Measurements from ENCODE around the gene TBCD.

Gene TBCD

DNA sequence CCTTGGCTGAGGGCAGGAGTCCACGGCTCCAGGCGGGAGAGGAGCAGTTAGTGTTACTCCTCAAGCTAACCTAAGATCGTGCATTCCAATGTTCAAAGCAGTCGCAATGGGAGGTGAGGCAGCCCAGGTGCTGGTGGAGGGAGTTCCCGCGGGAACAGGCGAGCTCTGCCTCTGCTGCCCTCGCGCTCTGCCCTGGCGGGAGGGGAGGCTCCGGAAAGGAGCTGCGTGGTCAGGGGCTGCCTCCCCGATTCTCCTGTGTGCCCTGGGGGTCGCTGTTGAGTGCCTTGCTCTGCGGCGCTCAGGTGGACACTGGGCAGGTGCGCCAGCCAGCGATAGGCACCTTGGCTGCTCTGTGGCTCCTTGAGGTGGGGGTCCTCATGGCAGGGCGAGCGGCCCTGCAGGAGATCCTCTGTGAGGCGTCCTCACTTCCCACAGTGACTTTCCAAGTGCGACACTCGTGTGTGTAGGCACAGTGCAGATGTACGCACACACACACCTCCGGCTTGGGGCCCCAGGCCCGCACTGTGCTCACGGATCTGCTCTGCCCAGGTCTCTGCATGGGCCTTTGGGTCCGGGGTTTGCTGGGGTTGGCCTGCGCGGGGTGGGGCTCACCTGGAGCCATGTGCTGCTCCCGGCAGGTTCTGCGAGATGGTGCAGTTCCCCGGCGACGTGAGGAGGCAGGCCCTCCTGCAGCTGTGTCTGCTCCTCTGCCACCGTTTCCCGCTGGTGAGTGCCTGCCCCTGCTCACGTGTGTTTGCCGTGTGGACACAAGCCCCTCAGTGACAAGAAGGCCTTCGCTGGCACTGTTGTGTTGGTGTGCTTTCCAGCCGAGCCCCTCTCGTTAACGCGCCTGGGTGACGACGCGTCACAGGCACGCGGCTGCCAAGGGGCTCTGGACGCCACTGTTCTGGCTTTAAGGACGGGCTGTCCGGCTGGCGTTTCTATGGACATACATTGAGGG lies 185.8 kb downstream of the TBCD start:
- DNase-seq (ENCODE audit: low read depth): no peak
- H3K4me3 ChIP-seq (ENCODE audit: low read depth, low read length): no peak overlapping the region

GRCh38 chr17:82938486-82938872 lies 186.6 kb downstream of the TBCD start:
- no peak overlapping the region for H3K4me3 ChIP-seq (ENCODE audit: low read depth, low read length)
- DNase-seq (ENCODE audit: low read depth): no peak

- H3K4me3 ChIP-seq (ENCODE audit: low read depth, low read length): no peak overlapping the region
Observed at GRCh38 chr17:82938873-82939620, 187.2 kb downstream of the TBCD start.

GRCh38 chr17:82939621-82940135 lies 187.8 kb downstream of the TBCD start:
- no peak for DNase-seq (ENCODE audit: low read depth)

More at GRCh38 chr17:82938873-82939620, 187.2 kb downstream of the TBCD start:
- DNase-seq (ENCODE audit: low read depth): no peak

GRCh38 chr17:82940226-82941020 lies 188.6 kb downstream of the TBCD start:
- H3K4me3 ChIP-seq (ENCODE audit: low read depth, low read length): no peak overlapping the region
- DNase-seq (ENCODE audit: low read depth): no peak

More at GRCh38 chr17:82939621-82940135, 187.8 kb downstream of the TBCD start:
- no peak overlapping the region for H3K4me3 ChIP-seq (ENCODE audit: low read depth, low read length)

GRCh38 chr17:82941021-82942001 lies 189.4 kb downstream of the TBCD start:
- no peak overlapping the region for H3K4me3 ChIP-seq (ENCODE audit: low read depth, low read length)
- DNase-seq (ENCODE audit: low read depth): no peak

GRCh38 chr17:82942166-82943130 lies 190.6 kb downstream of the TBCD start:
- no peak for DNase-seq (ENCODE audit: low read depth)

DNA sequence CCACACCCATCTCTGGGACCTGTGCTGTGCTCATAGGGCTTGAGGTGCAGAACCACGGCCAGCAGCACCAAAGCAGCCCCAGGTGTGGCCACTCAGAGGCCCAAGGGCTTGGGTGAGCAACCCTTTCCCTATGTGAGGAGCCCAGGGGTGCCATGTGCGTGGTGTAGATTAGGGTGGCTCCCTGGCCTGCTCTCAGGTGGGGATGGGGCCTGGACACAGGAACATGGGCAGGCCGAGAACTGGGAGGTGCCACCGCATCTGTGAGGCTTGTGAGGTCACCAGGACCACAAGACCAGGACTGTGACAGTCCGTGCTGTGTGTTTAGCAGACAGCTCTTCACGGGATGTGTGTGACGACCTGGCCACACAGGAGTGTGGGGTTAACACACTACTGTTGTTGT lies 191.5 kb downstream of the TBCD start:
- H3K4me3 ChIP-seq (ENCODE audit: low read depth, low read length): no peak overlapping the region
- no peak for DNase-seq (ENCODE audit: low read depth)

More at GRCh38 chr17:82942166-82943130, 190.6 kb downstream of the TBCD start:
- H3K4me3 ChIP-seq (ENCODE audit: low read depth, low read length): no peak overlapping the region

- no peak for DNase-seq (ENCODE audit: low read depth)
- no peak overlapping the region for H3K4me3 ChIP-seq (ENCODE audit: low read depth, low read length)
Observed at GRCh38 chr17:82943751-82944150, 191.9 kb downstream of the TBCD start.

- no peak for DNase-seq (ENCODE audit: low read depth)
- no peak overlapping the region for H3K4me3 ChIP-seq (ENCODE audit: low read depth, low read length)
Observed at GRCh38 chr17:82944990-82945389, 193.1 kb downstream of the TBCD start.

GRCh38 chr17:82946081-82946480 lies 194.2 kb downstream of the TBCD start:
- DNase-seq (ENCODE audit: low read depth): no peak
- H3K4me3 ChIP-seq (ENCODE audit: low read depth, low read length): no peak overlapping the region

DNA sequence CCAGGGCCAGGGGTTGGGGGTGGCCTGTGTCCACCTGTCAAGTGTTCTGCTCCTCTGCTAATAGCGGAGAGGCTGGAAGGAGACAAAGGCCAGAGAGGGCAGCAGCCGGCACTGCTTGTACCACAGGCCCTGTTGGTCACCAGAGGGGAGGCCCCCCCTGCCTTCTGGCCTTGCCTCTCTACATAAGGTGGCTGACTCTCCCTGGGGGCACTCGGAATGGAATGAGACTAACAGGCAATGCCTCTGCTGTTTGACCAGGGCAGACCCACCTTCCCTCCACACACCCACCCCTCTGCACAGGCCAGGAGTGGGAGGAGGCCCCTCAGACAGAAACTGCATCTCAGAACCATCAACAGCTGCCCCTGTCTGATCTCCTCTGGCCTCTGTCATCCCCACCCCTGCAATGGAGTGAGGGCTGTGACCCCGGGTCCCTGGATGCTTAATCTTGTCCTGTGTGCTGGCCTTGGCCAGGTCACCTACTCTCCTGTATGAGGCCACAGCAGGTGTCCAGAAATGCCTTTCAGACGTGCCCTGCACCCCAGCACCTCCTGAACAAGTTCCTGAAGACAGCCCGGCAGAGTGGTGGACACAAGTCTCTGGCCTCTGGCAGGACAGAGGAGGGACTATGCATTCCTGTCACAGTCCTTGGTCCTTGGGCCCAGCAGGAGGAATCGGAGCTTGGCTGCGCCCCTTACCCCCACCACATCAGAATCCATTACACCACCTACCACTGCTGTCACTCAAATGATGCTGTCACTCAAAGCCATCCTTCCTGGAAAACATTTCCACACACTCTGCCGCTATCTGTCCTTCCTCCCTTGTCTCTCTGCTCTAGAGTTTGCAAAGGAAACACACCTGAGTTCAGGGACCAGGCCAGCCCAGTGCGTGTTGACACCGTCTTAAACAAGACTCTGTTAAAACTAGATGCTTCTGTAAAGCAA lies 195.5 kb downstream of the TBCD start:
- no peak overlapping the region for H3K4me3 ChIP-seq (ENCODE audit: low read depth, low read length)
- no peak for DNase-seq (ENCODE audit: low read depth)

GRCh38 chr17:82948081-82948511 lies 196.2 kb downstream of the TBCD start:
- DNase-seq (ENCODE audit: low read depth): no peak

DNA sequence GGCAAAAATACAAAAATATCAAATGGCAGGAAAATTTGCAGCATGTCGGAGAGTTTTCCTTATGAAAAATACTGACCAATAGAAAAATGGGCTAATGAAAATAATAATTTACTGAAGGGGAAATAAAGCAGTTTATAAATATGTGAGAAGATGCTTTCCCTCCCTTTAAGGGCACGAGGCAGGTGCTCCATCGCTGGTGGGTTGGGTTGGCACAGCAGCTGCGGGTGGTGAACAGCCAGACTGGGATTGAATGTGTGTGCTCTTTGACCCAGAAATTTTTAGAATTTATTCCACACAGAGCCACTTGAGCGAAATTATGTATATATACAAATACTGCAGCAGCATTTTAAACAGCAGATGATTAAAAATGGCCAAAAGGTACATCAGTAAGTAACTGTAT lies 197.1 kb downstream of the TBCD start:
- no peak overlapping the region for H3K4me3 ChIP-seq (ENCODE audit: low read depth, low read length)
- no peak for DNase-seq (ENCODE audit: low read depth)

More at GRCh38 chr17:82948081-82948511, 196.2 kb downstream of the TBCD start:
- no peak overlapping the region for H3K4me3 ChIP-seq (ENCODE audit: low read depth, low read length)

GRCh38 chr17:82949361-82949760 lies 197.5 kb downstream of the TBCD start:
- H3K4me3 ChIP-seq (ENCODE audit: low read depth, low read length): no peak overlapping the region

GRCh38 chr17:82949984-82950383 lies 198.1 kb downstream of the TBCD start:
- H3K4me3 ChIP-seq (ENCODE audit: low read depth, low read length): no peak overlapping the region

More at GRCh38 chr17:82949361-82949760, 197.5 kb downstream of the TBCD start:
- no peak for DNase-seq (ENCODE audit: low read depth)

More at GRCh38 chr17:82949984-82950383, 198.1 kb downstream of the TBCD start:
- DNase-seq (ENCODE audit: low read depth): no peak
